ENCODE data around the gene CARF.

CARF gene

DNA sequence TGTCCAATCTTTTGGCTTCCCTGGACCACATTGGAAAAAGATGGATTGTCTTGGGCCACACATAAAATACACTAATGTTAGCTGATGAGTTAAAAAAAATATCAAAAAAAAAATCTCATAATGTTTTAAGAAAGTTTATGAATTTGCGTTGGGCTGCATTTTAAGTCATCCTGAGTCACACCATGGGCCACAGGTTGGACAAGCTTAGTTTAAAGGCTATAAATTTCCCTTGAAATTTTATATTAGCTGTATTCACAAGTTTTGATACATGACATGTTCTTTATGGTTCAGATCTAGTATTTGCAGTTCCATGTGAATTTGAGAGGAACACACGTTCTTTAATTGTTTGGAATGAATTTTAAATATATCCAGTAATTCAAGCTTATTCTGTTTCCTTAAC is 21.9 kb downstream of the CARF start:
- Histone ChIP-seq H3K4me3 (replicated peaks; ENCODE audit: low read depth, low read length) (no peak overlapping the region), H3K36me3 (ENCODE audit: control insufficient read depth, insufficient read depth, low read length) (no peaks in the 10 kb centered on the region), H3K27me3 (replicated peaks; ENCODE audit: control insufficient read depth, insufficient read depth, low read length) (no peaks in the 10 kb centered on the region)
- no peak for DNase-seq (ENCODE audit: extremely low read depth, insufficient read length)
- TF ChIP-seq, protein P1, sequence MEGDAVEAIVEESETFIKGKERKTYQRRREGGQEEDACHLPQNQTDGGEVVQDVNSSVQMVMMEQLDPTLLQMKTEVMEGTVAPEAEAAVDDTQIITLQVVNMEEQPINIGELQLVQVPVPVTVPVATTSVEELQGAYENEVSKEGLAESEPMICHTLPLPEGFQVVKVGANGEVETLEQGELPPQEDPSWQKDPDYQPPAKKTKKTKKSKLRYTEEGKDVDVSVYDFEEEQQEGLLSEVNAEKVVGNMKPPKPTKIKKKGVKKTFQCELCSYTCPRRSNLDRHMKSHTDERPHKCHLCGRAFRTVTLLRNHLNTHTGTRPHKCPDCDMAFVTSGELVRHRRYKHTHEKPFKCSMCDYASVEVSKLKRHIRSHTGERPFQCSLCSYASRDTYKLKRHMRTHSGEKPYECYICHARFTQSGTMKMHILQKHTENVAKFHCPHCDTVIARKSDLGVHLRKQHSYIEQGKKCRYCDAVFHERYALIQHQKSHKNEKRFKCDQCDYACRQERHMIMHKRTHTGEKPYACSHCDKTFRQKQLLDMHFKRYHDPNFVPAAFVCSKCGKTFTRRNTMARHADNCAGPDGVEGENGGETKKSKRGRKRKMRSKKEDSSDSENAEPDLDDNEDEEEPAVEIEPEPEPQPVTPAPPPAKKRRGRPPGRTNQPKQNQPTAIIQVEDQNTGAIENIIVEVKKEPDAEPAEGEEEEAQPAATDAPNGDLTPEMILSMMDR (IDR thresholded peaks at IDR 0.05; ENCODE audit: insufficient read depth, low read length, poor library complexity, severe bottlenecking), result no peak

DNA sequence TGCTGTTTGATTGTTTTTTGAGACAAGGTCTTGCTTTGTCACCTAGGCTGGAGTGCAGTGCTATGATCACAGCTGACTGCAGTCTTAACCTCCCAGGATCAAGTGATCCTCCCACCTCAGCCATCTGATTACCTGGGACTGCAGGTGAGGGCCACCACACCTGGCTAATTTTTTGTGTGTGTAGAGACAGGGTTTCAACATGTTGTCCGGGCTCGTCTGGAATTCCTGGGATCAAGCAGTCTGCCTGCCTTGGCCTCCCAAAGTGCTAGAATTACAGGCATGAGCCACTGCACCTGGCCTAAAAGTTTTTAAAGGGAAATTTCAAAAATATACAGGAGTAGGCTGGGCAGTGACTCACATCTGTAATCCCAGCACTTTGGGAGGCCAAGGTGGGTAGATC is 22.4 kb downstream of the CARF start:
- H3K36me3 ChIP-seq (ENCODE audit: control insufficient read depth, insufficient read depth, low read length), result no peaks in the 10 kb centered on the region
- H3K4me3 ChIP-seq (replicated peaks; ENCODE audit: low read depth, low read length), result no peak overlapping the region
- no peak for DNase-seq (ENCODE audit: extremely low read depth, insufficient read length)
- no peaks in the 10 kb centered on the region for H3K27me3 ChIP-seq (replicated peaks; ENCODE audit: control insufficient read depth, insufficient read depth, low read length)
- TF ChIP-seq, protein P1 (IDR thresholded peaks at IDR 0.05; ENCODE audit: insufficient read depth, low read length, poor library complexity, severe bottlenecking), result no peak

DNA sequence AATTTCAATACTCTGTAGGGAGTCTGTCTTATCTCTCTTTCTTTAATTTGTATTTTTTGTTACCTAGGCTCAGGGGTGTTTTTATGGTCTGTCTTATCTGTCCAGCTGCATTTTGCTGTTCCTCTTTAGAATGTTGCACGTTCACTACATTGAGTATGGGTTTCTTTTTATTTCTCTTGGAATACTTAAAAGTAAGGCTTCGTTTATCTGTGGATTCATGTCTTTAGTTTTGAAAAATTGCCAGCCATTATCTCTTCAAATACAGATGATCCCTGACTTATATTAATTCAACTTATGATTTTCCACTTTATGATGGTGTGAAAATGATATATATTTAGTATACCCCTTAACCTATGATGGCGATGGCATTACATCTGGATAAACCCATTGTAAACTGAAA is 26.9 kb downstream of the CARF start:
- Histone ChIP-seq H3K36me3 (ENCODE audit: control insufficient read depth, insufficient read depth, low read length) (no peaks in the 10 kb centered on the region; the same call in 1 of the 2 replicates), H3K4me3 (replicated peaks; ENCODE audit: low read depth, low read length) (no peak overlapping the region), H3K27me3 (replicated peaks; ENCODE audit: control insufficient read depth, insufficient read depth, low read length) (no peaks in the 10 kb centered on the region)
- no peak for DNase-seq (ENCODE audit: extremely low read depth, insufficient read length)
- TF ChIP-seq, protein P1 (IDR thresholded peaks at IDR 0.05; ENCODE audit: insufficient read depth, low read length, poor library complexity, severe bottlenecking), result no peak

DNA sequence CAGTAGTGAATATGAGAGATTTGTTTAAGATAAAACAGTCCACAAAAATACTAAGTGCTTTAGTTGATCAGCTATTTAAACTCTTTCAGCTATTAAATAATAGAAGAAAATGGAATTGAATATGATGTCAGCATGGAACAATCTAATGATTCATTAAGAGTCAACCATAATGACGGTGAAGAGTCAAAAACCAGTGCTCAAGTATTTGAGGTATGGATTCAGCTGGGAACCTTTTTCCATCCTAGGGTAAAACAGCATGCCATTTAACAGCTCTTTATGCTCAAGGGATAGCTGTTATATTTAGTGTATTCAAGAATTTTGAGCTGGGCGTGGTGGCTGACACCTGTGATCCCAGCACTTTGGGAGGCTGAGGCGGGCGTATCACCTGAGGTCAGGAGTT is 29.7 kb downstream of the CARF start:
- no peak for DNase-seq (ENCODE audit: extremely low read depth, insufficient read length)
- Histone ChIP-seq H3K4me3 (replicated peaks; ENCODE audit: low read depth, low read length) (no peak overlapping the region), H3K36me3 (ENCODE audit: control insufficient read depth, insufficient read depth, low read length) (no peaks in the 10 kb centered on the region; the same call in 1 of the 2 replicates), H3K27me3 (replicated peaks; ENCODE audit: control insufficient read depth, insufficient read depth, low read length) (no peaks in the 10 kb centered on the region)
- TF ChIP-seq, protein P1 (IDR thresholded peaks at IDR 0.05; ENCODE audit: insufficient read depth, low read length, poor library complexity, severe bottlenecking), result no peak

DNA sequence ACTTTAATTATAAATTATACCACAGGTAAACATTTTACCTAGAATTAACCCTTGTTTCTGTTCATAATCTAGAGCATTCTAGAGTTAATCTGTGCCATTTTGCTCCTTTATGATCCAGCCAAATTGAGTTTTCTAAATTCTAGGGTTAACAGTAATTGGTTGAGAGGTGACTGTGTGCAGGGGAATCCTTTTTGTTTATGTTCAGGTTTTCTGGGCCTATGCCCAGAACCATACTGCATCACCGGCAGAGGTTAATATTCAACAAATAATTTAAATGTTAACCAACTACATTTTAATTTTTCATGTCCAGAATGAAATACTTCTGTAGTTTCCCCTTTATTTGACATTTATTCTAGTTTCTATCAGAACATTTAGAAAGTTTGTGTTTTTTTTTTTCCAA is 32.3 kb downstream of the CARF start:
- no peak for DNase-seq (ENCODE audit: extremely low read depth, insufficient read length)
- H3K27me3 ChIP-seq (replicated peaks; ENCODE audit: control insufficient read depth, insufficient read depth, low read length), result no peaks in the 10 kb centered on the region
- TF ChIP-seq, protein P1 (IDR thresholded peaks at IDR 0.05; ENCODE audit: insufficient read depth, low read length, poor library complexity, severe bottlenecking), result no peak

DNA sequence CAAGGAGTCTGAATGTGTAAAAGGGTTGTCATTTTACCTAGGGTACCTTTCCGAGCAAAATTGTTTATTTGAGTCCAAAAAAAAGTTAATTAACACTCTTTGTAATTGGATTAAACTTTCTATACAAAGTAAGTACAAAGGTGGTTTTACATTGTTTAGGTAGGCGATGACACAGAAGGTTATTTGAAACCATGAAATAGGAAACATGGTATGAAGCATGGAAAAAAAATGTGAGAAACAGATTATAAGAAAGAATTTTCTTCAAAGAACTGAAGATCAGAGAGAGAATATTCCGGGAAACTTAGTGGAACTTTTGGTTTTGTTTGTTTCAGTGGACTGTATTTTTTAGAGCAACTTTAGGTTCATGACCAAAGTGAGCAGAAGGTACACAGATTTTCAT is 32.7 kb downstream of the CARF start:
- TF ChIP-seq, protein P1 (IDR thresholded peaks at IDR 0.05; ENCODE audit: insufficient read depth, low read length, poor library complexity, severe bottlenecking), result no peak
- H3K27me3 ChIP-seq (replicated peaks; ENCODE audit: control insufficient read depth, insufficient read depth, low read length), result no peaks in the 10 kb centered on the region
- H3K4me3 ChIP-seq (replicated peaks; ENCODE audit: low read depth, low read length), result no peak overlapping the region
- DNase-seq (ENCODE audit: extremely low read depth, insufficient read length), result no peak
- no peaks in the 10 kb centered on the region for H3K36me3 ChIP-seq (ENCODE audit: control insufficient read depth, insufficient read depth, low read length)

More for the DNA sequence above, 32.3 kb downstream of the CARF start:
- Histone ChIP-seq H3K4me3 (replicated peaks; ENCODE audit: low read depth, low read length) (no peak overlapping the region), H3K36me3 (ENCODE audit: control insufficient read depth, insufficient read depth, low read length) (no peaks in the 10 kb centered on the region; the same call in 1 of the 2 replicates)
